ENCODE data around the gene NUP214. TPM values are rescaled to one million over a fixed set of nuclear protein-coding genes. Genes with fewer than 3 reads are reported as not detected.

The NUP214 gene
- total RNA-seq, 2 experiments from 2014 or later = 19.7 to 69.6 TPM

GRCh38 chr9:131100445-131100844, 24.9 kb upstream of the NUP214 start:
- Histone ChIP-seq H3K4me1 (ENCODE audit: insufficient read depth, low read length, poor library complexity, severe bottlenecking) (no peaks in the 10 kb centered on the region), H4K20me1 (ENCODE audit: insufficient read depth, low read length) (no peaks in the 10 kb centered on the region), H3K27ac (ENCODE audit: low read depth, low read length, poor library complexity, severe bottlenecking) (no peak overlapping the region), H2AFZ (ENCODE audit: low read length) (no peak overlapping the region), H3K36me3 (ENCODE audit: insufficient read depth, low read length) (no peaks in the 10 kb centered on the region), H3K9me3 (ENCODE audit: low read length) (no peaks in the 10 kb centered on the region), H3K4me3 (ENCODE audit: low read depth, low read length, poor library complexity, severe bottlenecking) (no peak overlapping the region), H3K9me2 (ENCODE audit: insufficient read depth, low read length) (no peaks in the 10 kb centered on the region), H3K4me2 (ENCODE audit: low read length) (no peak overlapping the region), H3K79me2 (ENCODE audit: insufficient read depth, low read depth, low read length) (no peaks in the 10 kb centered on the region)
- no peak for TF ChIP-seq EZH2phosphoT487 (IDR thresholded peaks at IDR 0.05; ENCODE audit: borderline replicate concordance, low read depth, low read length)
- no peak for TF ChIP-seq CTCF (conservative IDR thresholded peaks at IDR 0.05; ENCODE audit: low read length)
- DNase-seq (ENCODE audit: low spot score) = no peak
- intact Hi-C loops (cut with micrococcal nuclease; ENCODE audit: unreplicated experiment) = no loop called here
- POLR2A ChIA-PET = no interaction called here
- no TSS peak for BruUV-seq (replicated peaks)
- CTCF ChIA-PET (ENCODE audit: unreplicated experiment) = no interaction called here

- Histone ChIP-seq H3K4me1 (ENCODE audit: insufficient read depth, low read length, poor library complexity, severe bottlenecking) (no peaks in the 10 kb centered on the region), H3K9me2 (ENCODE audit: insufficient read depth, low read length) (no peaks in the 10 kb centered on the region), H3K36me3 (ENCODE audit: insufficient read depth, low read length) (no peaks in the 10 kb centered on the region), H3K9me3 (ENCODE audit: low read length) (no peaks in the 10 kb centered on the region), H3K4me2 (ENCODE audit: low read length) (no peak overlapping the region), H3K27ac (ENCODE audit: low read depth, low read length, poor library complexity, severe bottlenecking) (no peak overlapping the region), H3K79me2 (ENCODE audit: insufficient read depth, low read depth, low read length) (no peaks in the 10 kb centered on the region), H4K20me1 (ENCODE audit: insufficient read depth, low read length) (no peaks in the 10 kb centered on the region), H3K4me3 (ENCODE audit: low read depth, low read length, poor library complexity, severe bottlenecking) (no peak overlapping the region), H2AFZ (ENCODE audit: low read length) (no peak overlapping the region)
- ChIA-PET CTCF (ENCODE audit: unreplicated experiment) (no interaction called here), POLR2A (no interaction called here)
- no peak for DNase-seq (ENCODE audit: low spot score)
- no TSS peak for BruUV-seq (replicated peaks)
- intact Hi-C loops (cut with micrococcal nuclease; ENCODE audit: unreplicated experiment) = no loop called here
- no peak for TF ChIP-seq EZH2phosphoT487 (IDR thresholded peaks at IDR 0.05; ENCODE audit: borderline replicate concordance, low read depth, low read length)
- TF ChIP-seq CTCF (conservative IDR thresholded peaks at IDR 0.05; ENCODE audit: low read length) = no peak
These were observed 24.0 kb upstream of the NUP214 start for GRCh38 chr9:131101207-131101964.

GRCh38 chr9:131103024-131103423, 22.4 kb upstream of the NUP214 start:
- no peaks in the 10 kb centered on the region for H4K20me1 ChIP-seq (ENCODE audit: insufficient read depth, low read length)
- DNase-seq (ENCODE audit: low spot score) = no peak
- H3K9me2 ChIP-seq (ENCODE audit: insufficient read depth, low read length) = no peaks in the 10 kb centered on the region
- H3K27ac ChIP-seq (ENCODE audit: low read depth, low read length, poor library complexity, severe bottlenecking) = no peak overlapping the region
- no peaks in the 10 kb centered on the region for H3K36me3 ChIP-seq (ENCODE audit: insufficient read depth, low read length)
- H3K4me3 ChIP-seq (ENCODE audit: low read depth, low read length, poor library complexity, severe bottlenecking) = no peak overlapping the region
- no peak overlapping the region for H3K4me2 ChIP-seq (ENCODE audit: low read length)
- H3K79me2 ChIP-seq (ENCODE audit: insufficient read depth, low read depth, low read length) = no peaks in the 10 kb centered on the region
- ChIA-PET CTCF (ENCODE audit: unreplicated experiment) (no interaction called here), POLR2A (interaction anchor here (2.5 kb wide), 1 partner anchor 22 kb away, joined by 9 read pairs; the partner anchor contains the start of gene NUP214)
- no peaks in the 10 kb centered on the region for H3K9me3 ChIP-seq (ENCODE audit: low read length)
- H3K4me1 ChIP-seq (ENCODE audit: insufficient read depth, low read length, poor library complexity, severe bottlenecking) = no peaks in the 10 kb centered on the region
- TF ChIP-seq CTCF (conservative IDR thresholded peaks at IDR 0.05; ENCODE audit: low read length) (no peak), EZH2phosphoT487 (IDR thresholded peaks at IDR 0.05; ENCODE audit: borderline replicate concordance, low read depth, low read length) (no peak)
- BruUV-seq (replicated peaks) = no TSS peak
- intact Hi-C loops (cut with micrococcal nuclease; ENCODE audit: unreplicated experiment) = no loop called here
- H2AFZ ChIP-seq (ENCODE audit: low read length) = no peak overlapping the region

Measured in OCI-LY7 (cell line).